ENCODE results near the gene SYNE1.
"Not testable (repeated sequence)": the region's sequence is repeated elsewhere in the genome, so short reads cannot be mapped to it uniquely, and the experiment has no call there.

The SYNE1 gene

DNA sequence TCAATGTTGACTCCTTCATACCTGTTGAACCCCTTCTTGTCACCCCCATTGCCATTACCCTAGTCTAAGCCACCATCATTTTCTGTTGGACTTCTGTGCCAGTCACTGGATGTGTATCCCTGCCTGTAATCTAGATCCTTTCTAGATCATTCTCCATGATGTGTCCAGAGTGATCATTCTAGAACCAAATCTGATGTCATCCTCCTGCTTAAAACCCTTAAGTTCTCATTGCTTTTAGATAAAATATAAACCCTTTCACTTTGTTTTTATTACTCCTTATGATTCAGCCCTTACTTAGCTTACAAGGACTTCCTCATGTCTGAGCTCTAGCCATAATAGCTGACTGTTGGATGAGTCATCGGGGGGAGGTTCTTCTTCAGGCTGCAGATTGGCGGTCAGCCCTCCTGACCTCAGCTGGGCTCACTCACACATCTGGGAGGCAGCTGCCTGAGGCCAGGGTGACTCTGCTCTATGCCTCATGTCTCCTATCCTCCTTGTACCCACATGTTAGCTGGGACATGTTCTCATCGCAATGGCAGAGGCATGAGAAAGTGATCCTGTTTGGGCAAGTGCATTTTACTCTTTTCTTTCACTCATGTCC lies 542.1 kb downstream of the SYNE1 start:
- DNase-seq (ENCODE audit: low spot score) = no peak

DNA sequence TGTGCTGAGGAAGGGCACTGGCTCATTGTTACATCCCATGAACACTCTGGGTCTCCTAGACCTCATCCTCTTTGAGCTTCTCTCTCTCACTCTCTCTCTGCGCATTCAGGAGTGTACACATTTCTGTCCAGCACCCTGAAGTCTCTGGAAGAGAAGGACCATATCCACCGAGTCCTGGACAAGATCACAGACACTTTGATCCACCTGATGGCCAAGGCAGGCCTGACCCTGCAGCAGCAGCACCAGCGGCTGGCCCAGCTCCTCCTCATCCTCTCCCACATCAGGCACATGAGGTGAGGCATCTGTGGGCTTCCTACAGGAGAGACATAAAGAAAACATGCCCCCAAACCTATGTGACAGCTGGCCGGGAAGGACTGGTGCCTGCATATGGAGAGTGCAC lies 542.9 kb downstream of the SYNE1 start:
- no peak for DNase-seq (ENCODE audit: low spot score)

DNA sequence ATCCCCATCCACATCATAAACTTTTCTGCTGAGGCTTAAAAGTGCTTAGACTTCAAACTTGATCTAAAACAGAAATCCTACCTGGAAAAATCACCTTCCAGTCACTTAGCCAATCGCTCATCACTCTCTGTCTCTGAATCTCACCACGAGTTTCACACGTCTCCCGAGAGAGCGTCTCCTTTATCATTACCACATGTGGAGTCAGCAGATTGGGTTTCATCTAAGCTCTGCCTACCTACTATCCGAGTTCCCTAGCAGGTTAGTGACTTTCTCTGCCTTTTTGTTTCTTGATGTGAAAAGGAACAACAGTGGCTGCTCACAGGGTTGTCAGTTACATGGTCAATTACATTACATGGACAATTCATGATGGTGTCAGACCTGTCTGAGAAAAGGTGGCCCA lies 543.5 kb downstream of the SYNE1 start:
- DNase-seq (ENCODE audit: low spot score) = no peak

DNA sequence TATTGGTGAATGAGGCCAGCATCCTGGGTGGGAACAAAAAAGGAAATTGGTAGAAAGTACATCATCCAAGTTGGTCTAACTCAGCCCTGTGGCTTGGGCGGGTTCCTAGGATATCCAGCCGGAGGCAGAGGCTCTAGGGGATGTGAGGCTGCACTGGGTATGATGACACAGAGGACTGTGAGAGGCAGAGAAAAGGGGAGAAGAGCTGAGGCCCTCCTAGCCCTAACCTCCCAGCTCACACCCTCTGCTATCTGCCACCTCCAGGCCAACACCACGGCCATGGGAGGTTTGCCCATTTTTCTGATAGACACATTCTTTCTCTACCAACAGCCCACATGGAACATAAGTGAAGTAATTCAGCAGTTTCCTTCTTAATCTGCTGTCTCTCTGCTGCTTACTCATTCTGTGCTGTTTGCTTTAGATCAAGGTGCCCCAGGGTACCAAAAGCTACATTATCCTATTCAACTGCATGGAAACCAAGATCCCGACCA lies 545.3 kb downstream of the SYNE1 start:
- no peak for DNase-seq (ENCODE audit: low spot score)

DNA sequence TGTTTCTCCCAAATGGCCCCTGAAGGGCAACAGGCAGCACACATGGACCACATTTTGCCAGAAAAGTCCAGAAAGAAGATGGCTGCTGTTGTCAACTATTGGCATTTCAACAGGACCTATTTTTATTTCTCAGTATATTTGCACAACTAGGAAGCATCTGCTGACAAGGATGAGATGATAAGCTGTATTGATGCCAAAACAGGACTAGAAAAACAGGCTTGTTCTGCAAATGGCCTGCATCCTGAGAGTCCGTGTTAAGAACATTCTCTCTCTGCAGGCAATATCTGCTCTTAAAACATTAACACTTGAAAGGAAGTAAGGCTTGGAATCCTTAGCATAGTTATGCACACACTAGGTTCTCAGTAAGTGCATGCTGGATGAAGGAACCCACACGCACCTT lies 546.0 kb downstream of the SYNE1 start:
- DNase-seq (ENCODE audit: low spot score) = no peak

DNA sequence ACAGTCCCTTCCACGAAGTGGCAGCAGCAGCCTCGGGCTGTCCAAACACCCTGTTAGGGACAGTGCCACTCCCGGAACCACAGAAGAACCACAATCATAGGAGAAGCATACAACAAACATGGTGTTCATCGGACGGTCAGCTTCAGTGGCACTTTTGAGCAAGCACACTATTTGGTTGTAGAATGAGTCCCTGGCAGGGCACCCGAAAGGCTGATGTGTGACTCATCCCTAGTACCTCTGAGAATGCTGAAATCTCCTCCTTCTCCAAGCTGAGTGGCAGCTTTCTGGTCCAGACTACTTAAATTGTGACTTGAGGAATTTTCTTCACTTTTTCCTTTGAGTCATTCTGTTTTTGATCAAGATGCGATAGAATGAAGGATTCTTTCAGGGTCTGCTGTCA lies 547.2 kb downstream of the SYNE1 start:
- no peak for DNase-seq (ENCODE audit: low spot score)

DNA sequence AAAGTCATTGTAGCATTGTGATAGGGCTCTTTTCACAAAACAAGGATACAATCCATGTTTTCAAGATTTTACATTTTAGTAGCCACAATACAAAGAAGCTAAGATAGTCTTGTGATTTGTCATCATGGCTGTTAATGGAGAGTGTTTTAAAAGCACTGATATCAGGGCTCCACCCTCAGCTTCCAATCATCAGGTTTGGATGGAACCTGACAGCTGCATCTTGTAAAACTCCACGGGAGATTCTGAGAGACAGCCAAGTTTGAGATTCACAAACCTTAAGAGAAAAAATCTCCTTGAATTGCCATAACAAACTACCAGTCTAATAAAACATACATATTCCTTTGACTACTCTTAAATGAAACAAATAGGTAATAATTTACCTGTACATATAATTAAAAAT lies 549.5 kb downstream of the SYNE1 start:
- no peak for DNase-seq (ENCODE audit: low spot score)

DNA sequence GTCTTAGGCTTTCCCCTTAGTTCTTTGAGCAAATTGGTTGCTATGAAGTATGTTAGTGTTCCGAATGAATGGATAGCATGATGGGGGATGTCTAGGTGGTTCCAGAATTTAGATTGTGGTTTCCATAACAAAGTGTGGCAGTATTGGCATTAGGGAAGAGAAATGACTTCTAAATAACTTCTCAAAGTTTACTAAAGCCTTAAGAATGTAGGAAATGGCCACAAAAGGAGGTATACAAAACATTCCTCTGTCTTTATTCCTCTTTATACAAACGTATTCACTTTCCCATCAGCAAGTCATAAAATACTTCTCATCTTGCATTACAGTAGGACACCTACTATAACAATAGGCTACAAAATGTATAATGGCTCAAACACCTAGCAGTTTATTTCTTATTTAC lies 550.1 kb downstream of the SYNE1 start:
- DNase-seq (ENCODE audit: low spot score) = no peak

DNA sequence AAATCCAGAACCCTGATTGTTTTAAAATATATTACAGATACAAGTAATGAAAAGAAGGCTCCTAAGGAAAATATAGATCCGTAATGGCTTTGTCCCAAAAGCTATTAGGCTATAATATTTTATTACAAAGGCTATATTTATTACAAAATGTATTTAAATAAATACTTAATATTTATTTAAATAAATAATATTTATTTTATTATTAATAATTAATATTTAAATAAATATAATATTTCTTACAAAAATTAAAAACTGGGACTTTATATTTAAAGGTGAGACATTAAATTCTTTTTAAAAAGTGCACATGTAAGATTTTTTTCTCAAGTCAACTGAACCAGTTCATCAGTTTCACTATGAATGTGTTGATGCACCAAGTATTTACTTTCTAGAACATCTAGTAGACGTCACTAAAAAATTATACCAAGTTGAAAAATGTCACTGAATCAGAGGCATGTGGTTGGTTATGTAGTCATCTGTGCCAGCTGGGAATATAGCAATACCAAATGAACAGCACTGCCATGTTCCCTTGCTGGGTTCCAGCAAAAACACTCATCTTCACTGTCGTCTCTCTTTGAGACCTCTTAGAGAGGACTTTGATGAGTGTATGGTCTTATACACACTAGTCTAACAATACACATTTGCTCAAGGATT lies 550.8 kb downstream of the SYNE1 start:
- DNase-seq (ENCODE audit: low spot score) = no peak

DNA sequence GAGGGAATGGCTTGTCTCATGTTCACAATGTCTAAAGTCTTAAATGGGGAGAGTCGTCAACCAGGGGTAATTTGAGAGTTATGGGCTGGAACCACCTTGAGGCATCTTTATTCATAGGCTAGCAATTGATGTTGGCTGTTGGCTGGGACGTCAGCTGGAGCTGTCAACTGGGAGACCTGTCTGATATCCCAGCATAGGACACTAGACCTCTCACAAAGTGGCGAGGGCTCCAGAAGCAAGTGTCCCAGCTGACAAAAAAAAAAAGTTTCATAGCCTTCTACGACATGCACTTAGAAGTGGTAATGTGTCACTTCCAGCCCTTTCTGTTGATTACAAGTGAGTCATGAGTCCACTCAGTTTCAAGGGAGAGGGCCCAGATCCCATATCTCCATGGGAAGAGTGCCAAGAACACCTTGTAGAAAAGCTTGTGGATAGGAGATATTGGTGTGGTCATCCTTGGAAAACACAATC lies 551.7 kb downstream of the SYNE1 start:
- DNase-seq (ENCODE audit: low spot score) = no peak

DNA sequence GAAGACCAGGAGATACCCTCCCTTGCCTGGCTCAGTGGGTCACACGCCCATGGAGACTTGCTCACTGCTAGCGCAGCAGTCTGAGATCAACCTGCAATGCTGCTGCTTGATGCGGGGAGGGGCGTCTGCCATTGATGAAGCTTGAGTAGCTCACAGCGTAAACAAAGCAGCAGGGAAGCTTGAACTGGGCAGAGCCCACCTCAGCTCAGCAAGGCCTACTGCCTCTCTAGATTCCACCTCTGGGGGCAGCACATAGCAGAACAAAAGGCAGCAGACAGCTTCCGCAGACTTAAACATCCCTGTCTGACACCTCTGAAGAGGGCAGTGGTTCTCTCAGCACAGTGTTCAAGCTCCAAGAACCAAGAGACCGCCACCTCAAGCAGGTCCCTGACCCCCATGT lies 558.4 kb downstream of the SYNE1 start:
- DNase-seq (ENCODE audit: low spot score) = no peak

DNA sequence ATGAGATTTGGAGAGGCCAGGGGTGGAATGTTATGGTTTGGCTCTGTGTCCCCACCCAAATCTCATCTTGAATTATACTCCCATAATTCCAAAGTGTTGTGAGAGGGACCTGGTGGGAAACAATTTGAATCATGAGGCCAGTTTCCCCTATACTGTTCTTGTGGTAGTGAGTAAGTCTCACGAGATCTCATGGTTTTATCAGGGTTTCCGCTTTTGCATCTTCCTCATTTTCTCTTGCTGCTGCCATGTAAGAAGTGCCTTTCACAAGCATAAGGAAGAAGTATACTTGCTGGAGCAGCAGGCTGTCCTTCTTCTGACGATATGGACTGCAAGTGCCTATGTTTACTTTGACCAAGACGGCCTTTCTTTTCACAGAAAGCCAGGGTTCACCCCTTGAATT lies 559.2 kb downstream of the SYNE1 start:
- DNase-seq (ENCODE audit: low spot score) = no peak

DNA sequence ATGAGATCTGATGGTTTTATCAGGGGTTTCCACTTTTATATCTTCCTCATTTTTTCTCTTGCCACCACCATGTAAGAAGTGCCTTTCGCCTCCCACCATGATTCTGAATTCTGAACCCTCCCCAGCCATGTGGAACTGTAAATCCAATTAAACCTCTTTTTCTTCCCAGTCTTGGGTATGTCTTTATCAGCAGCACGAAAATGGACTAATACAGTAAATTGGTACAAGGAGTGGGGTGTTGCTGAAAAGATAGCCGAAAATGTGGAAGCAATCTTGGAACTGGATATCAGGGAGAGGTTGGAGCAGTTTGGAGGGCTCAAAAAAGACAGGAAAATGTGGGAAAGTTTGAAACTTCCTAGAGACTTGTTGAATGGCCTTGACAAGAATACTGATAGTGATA lies 560.9 kb downstream of the SYNE1 start:
- DNase-seq (ENCODE audit: low spot score) = not testable (repeated sequence)

DNA sequence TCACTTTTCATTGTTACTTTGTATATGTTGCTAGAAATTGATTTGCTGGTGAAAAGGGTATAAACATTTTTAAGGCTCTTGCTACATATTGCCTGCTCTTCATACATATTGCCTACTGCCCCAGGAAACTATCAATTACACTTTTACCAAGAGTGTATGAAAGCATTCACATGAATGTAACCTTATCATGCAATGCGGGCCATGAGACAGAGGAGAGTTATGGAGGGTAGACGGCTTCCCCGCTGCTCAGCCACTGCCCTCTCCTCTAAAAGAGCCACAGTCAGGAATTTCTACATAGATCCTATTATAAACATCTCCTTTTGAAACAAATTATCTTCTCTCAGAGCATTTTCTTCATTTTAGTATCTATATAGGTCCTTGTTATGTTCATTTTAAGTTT lies 565.3 kb downstream of the SYNE1 start:
- DNase-seq (ENCODE audit: low spot score) = no peak

Measured in germinal center (tissue), 1 donor.